Right lobe of liver (tissue), 6 donors: ENCODE measurements around the gene MAGED2. TPM values are rescaled to one million over a fixed set of nuclear protein-coding genes. Genes with fewer than 3 reads are reported as not detected.

ENCODE experiments used
- ATAC-seq, 4 donors: fragments of 200-7000 bp; cut with Tn5 transposase; one replicate each; pipeline ENCODE4 v1.9.1; 2020; ENCODE audit warnings: mild to moderate bottlenecking in 4 of 4, moderate library complexity in 4 of 4
- DNase-seq, 3 donors: peaks; one replicate each; pipeline ENCODE4 v3.0.0-alpha.2; 2020
- H3K27ac ChIP-seq, 3 donors: fragments of 200-600 bp; one replicate each; pipeline ENCODE4 v1.8.0; 2022
- H3K27me3 ChIP-seq, 2 donors: fragments of 200-600 bp; one replicate each; pipeline ENCODE4 v1.8.0; 2022
- H3K36me3 ChIP-seq, 4 donors: fragments of 200-600 bp; sonication (generic) in 1 of 4; one replicate each; pipeline versions ENCODE4 v1.5.1 to v1.8.0; 2017 to 2022; ENCODE audit warnings: control low read depth in 1 of 4
- H3K4me1 ChIP-seq, 4 donors: fragments of 200-600 bp; sonication (generic) in 1 of 4; one replicate each; pipeline versions ENCODE4 v1.5.1 to v1.8.0; 2017 to 2022; ENCODE audit warnings: control low read depth in 1 of 4
- H3K4me3 ChIP-seq, 3 donors: fragments of 200-600 bp; one replicate each; pipeline ENCODE4 v1.8.0; 2022
- H3K9me3 ChIP-seq, 4 donors: fragments of 200-600 bp; sonication (generic) in 1 of 4; one replicate each; pipeline versions ENCODE4 v1.5.1 to v1.8.0; 2017 to 2022; ENCODE audit warnings: control low read depth in 1 of 4
- POLR2A ChIP-seq: fragments of 450-650 bp; IDR thresholded peaks from one replicate; pipeline ENCODE4 v1.6.1; 2017; ENCODE audit warnings: antibody characterized with exemption, mild to moderate bottlenecking
- WGBS: methylation state at CpG from one replicate; pipeline ENCODE4 v1.1.6; 2018; ENCODE audit warnings: low coverage, low lambda C conversion rate; ENCODE audit not compliant: insufficient coverage; ENCODE audit errors: missing lambda C conversion rate; 5-methylcytosine and 5-hydroxymethylcytosine counted together
- intact Hi-C, 2 donors: fragments of 100-400 bp; cut with DNase I; formaldehyde crosslinking; loops; one replicate each; pipeline versions ENCODE4 v1.11.2 to v1.14.1; 2022
- total RNA-seq, 6 experiments: library from RNA; depleted of rRNA in 2 of 6; stranded (reverse); fragments of >200 nt in 2 of 6; fragmentation: NEBNext Ultra II Directional in 3 of 6; extraction: Animal tissue kit (Norgen Biotek cat#: 25700) in 3 of 6; gene quantifications; one replicate each; pipeline versions ENCODE4 v1.1.0 to v1.2.4, GENCODE V29; 2016 to 2023
- TF ChIP-seq, protein P1 (sequence below), 4 donors: fragments of 200-600 bp in 3 of 4; fragments of 450-650 bp in 1 of 4; IDR thresholded peaks; one replicate each; pipeline versions ENCODE4 v1.5.1 to v1.8.0; 2016 to 2022; ENCODE audit warnings: antibody characterized with exemption in 4 of 4, mild to moderate bottlenecking in 2 of 4
- donor health status: DM: no; HTN: yes; CAD: no.
- donor health status: DM: no; HTN: no; CAD: no.
- donor health status: DM: no; HTN: no; CAD: no.
- donor health status: DM: no; HTN: yes; CAD: no.
- donor health status: DM: no; HTN: yes; CAD: no.

The MAGED2 gene
- total RNA-seq, 6 experiments from 2014 or later: 24.2 to 57.2 (median 38.7) TPM

DNA sequence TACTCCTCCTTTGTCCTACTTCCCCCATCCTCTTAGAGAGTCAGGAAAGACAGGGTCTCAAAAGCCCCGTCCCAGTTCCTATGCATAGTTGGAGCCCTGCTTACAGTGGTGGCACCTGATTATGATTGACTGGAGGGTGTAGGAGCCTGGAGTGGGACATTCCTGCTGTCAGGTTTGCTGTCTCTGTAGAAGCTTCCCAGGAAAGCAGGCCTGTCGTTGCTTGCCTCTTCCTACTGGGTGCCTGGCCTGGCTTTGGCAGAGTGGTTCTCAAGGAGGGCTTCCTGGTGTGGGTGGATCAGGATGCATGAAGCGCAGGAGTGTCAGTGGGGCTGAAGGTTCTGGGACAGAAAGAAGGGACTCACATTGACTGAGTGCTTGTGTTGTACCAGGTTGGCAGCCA lies 4.8 kb downstream of the MAGED2 start:
- ATAC-seq: no peak
- TF ChIP-seq, protein P1, sequence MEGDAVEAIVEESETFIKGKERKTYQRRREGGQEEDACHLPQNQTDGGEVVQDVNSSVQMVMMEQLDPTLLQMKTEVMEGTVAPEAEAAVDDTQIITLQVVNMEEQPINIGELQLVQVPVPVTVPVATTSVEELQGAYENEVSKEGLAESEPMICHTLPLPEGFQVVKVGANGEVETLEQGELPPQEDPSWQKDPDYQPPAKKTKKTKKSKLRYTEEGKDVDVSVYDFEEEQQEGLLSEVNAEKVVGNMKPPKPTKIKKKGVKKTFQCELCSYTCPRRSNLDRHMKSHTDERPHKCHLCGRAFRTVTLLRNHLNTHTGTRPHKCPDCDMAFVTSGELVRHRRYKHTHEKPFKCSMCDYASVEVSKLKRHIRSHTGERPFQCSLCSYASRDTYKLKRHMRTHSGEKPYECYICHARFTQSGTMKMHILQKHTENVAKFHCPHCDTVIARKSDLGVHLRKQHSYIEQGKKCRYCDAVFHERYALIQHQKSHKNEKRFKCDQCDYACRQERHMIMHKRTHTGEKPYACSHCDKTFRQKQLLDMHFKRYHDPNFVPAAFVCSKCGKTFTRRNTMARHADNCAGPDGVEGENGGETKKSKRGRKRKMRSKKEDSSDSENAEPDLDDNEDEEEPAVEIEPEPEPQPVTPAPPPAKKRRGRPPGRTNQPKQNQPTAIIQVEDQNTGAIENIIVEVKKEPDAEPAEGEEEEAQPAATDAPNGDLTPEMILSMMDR (IDR thresholded peaks at IDR 0.05): no peak
- no peak for TF ChIP-seq POLR2A
- Histone ChIP-seq H3K4me1 (peaks cover 0 to 6% (median 2%) of the 10 kb centered on the region in 4 donors), H3K27me3 (no peaks in the 10 kb centered on the region), H3K9me3 (no peaks in the 10 kb centered on the region), H3K27ac (no peak overlapping the region), H3K4me3 (no peak overlapping the region), H3K36me3 (peaks cover 0 to 16% (median 0%) of the 10 kb centered on the region in 4 donors)
- intact Hi-C loops: no loop called here
- no peak for DNase-seq
- WGBS: 50% methylated on average over 1 of the region's 3 CpGs

DNA sequence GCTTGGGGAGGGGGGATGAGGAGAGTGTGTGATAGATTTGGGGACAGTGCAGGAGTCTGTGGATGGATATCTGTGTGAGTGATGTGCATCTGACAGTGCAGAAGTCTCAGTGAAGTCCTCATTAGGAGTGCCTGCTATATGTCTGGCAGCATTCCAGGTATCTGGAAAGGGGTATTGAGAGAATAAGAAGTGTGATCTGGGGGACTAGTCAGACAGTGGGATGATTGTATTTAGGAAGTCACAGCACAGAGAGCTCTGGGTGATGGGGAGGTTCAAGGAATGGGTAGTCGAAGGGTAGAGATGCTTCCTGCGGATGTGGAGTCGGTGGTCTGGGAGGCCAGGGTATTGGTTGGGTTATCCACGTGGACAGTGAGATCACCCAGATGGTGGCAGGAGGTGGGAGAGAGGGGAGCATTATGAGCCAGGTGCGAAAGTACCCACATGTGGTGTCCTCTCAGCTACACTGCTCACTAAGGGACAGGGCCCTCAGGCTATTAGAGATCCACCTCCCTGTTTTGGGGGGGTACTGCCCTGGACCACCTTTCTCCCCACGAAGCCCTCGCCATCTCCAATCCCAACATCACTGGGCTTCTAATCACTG lies 9.8 kb downstream of the MAGED2 start:
- DNase-seq (no peak), ATAC-seq (no peak)
- H3K36me3 ChIP-seq: peaks cover 0 to 7% (median 0%) of the 10 kb centered on the region in 4 donors
- no peak overlapping the region for H3K4me3 ChIP-seq
- WGBS: 65% methylated on average over 7 of the region's 7 CpGs
- no peaks in the 10 kb centered on the region for H3K27me3 ChIP-seq
- no peaks in the 10 kb centered on the region for H3K4me1 ChIP-seq
- no peak overlapping the region for H3K27ac ChIP-seq
- H3K9me3 ChIP-seq: no peaks in the 10 kb centered on the region
- intact Hi-C loops: no loop called here
- TF ChIP-seq, protein P1 (IDR thresholded peaks at IDR 0.05): no peak
- no peak for TF ChIP-seq POLR2A

DNA sequence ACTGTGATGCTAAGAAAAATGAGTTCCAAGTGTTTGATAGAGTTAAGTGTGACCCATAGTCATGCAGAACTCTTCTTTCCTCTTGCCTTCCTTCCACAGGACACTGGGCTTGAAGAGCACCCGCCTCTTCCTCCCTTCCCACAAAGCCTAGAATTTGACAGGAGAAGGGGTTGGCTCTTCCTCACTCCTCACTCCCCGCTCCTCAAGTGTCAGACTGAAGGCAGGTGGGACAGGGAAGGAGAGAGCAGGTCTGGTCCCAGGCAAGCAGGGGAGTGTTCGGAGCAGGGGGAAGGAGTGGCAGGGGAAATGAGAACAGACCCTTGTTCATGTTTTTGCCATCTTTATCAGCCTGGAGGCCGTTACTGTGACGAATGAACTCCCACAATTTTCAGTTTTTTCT lies 10.7 kb downstream of the MAGED2 start:
- Histone ChIP-seq H3K27me3 (no peaks in the 10 kb centered on the region), H3K27ac (no peak overlapping the region), H3K36me3 (peaks cover 0 to 7% (median 0%) of the 10 kb centered on the region in 4 donors), H3K4me3 (no peak overlapping the region), H3K9me3 (no peaks in the 10 kb centered on the region), H3K4me1 (no peaks in the 10 kb centered on the region)
- 63% methylated on average over 4 of the region's 5 CpGs for WGBS
- intact Hi-C loops: no loop called here
- ATAC-seq (no peak), DNase-seq (no peak)
- no peak for TF ChIP-seq POLR2A
- TF ChIP-seq, protein P1 (IDR thresholded peaks at IDR 0.05): no peak

- DNase-seq (peak in 1 of 3 donors; percentile 49), ATAC-seq (peak; percentile 50 to 85 (median 78))
- intact Hi-C loops: no loop called here
- TF ChIP-seq, protein P1 (IDR thresholded peaks at IDR 0.05): no peak
- no peak for TF ChIP-seq POLR2A
- no peaks in the 10 kb centered on the region for H3K4me1 ChIP-seq
- H3K27ac ChIP-seq: no peak overlapping the region
- peaks cover 0 to 7% (median 0%) of the 10 kb centered on the region in 4 donors for H3K36me3 ChIP-seq
- 46% methylated on average over 8 of the region's 8 CpGs for WGBS
- H3K4me3 ChIP-seq: no peak overlapping the region
- no peaks in the 10 kb centered on the region for H3K27me3 ChIP-seq
- no peaks in the 10 kb centered on the region for H3K9me3 ChIP-seq
Observed at GRCh38 chrX:54819201-54819600, 11.7 kb downstream of the MAGED2 start.
